Testis (tissue), 2 donors: ENCODE results near the gene YY1AP1.
"Not testable (repeated sequence)": the region's sequence is repeated elsewhere in the genome, so short reads cannot be mapped to it uniquely, and the experiment has no call there.

Experiments used
- POLR2A ChIP-seq: fragments of 450-650 bp; IDR thresholded peaks from one replicate; pipeline ENCODE4 v1.6.1; 2017; ENCODE audit warnings: antibody characterized with exemption, mild to moderate bottlenecking, moderate library complexity
- TF ChIP-seq, protein P1 (sequence below), 3 experiments: fragments of 450-650 bp in 2 of 3; fragments of 200-600 bp in 1 of 3; sonication (generic) in 1 of 3; IDR thresholded peaks; one replicate each; pipeline ENCODE4 v1.5.1; 2016 to 2019; ENCODE audit warnings: antibody characterized with exemption in 3 of 3, mild to moderate bottlenecking in 2 of 3, moderate library complexity in 1 of 3

DNA sequence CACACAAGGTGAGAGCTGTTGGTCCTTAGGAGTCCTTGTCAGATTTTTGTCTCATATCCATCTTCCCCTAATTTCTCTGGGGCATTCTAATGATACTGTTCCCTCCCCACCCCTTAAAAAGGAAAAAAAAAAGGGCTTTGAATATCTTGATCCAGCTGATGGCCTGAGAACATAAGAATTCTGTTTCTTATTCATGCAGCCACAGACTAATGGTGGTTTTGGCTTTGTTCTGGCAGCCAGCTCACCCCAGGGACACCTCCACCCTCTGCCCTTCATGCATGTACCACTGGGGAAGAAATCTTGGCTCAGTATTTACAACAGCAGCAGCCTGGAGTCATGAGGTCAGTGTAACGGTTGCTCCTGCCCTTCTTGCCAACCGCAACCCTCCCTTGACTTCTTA, 75.3 kb downstream of the YY1AP1 start:
- TF ChIP-seq, protein P1, sequence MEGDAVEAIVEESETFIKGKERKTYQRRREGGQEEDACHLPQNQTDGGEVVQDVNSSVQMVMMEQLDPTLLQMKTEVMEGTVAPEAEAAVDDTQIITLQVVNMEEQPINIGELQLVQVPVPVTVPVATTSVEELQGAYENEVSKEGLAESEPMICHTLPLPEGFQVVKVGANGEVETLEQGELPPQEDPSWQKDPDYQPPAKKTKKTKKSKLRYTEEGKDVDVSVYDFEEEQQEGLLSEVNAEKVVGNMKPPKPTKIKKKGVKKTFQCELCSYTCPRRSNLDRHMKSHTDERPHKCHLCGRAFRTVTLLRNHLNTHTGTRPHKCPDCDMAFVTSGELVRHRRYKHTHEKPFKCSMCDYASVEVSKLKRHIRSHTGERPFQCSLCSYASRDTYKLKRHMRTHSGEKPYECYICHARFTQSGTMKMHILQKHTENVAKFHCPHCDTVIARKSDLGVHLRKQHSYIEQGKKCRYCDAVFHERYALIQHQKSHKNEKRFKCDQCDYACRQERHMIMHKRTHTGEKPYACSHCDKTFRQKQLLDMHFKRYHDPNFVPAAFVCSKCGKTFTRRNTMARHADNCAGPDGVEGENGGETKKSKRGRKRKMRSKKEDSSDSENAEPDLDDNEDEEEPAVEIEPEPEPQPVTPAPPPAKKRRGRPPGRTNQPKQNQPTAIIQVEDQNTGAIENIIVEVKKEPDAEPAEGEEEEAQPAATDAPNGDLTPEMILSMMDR (IDR thresholded peaks at IDR 0.05), result not testable (repeated sequence)
- TF ChIP-seq POLR2A, result not testable (repeated sequence)
